ENCODE measurements around the gene MADCAM1.

Gene MADCAM1

DNA sequence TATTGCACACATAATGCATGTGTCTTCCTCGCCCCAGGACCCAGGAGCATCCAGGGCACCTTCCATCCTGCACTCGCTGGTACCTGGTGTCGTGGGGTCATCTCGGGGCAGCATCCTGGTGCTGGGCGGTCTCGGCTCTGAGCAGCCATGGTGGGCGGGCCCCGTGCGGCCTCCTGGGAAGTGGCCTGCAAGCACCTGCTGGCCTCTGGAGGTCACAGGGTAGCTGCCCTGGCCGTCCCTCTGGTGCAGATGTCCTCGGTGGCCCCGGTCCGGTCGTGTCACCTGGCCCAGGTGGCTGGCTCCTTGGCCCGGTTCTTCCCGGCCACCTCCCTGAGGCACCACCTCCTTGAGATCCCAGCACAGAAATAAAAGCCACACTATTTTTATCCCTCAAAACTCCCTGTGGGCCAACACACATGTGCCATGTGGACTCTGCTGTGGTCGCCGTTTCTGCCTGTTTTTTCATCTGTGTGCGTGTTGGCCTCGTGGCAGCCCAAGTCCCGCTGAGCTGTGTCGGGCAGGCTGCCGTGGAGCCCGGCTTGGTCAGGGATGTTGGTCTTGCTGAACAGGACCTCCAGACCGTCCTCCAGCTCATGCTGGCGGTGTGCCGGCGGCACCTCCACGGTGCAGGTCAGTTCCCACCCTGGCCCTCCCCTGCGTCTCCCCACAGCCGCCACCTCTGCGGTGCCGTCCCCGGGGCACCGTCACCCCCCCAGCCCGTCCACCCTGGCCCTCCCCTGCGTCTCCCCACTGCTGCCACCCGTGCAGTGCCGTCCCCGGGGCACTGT lies 42.5 kb downstream of the MADCAM1 start:
- Mint-ChIP-seq H3K9me3 (no peaks in the 10 kb centered on the region), H3K4me3 (no peak overlapping the region), H3K4me1 (peaks cover 18% of the 10 kb centered on the region), H3K27ac (no peak overlapping the region), H3K27me3 (no peaks in the 10 kb centered on the region), H3K36me3 (peaks cover 28% of the 10 kb centered on the region)
- ATAC-seq = no peak

DNA sequence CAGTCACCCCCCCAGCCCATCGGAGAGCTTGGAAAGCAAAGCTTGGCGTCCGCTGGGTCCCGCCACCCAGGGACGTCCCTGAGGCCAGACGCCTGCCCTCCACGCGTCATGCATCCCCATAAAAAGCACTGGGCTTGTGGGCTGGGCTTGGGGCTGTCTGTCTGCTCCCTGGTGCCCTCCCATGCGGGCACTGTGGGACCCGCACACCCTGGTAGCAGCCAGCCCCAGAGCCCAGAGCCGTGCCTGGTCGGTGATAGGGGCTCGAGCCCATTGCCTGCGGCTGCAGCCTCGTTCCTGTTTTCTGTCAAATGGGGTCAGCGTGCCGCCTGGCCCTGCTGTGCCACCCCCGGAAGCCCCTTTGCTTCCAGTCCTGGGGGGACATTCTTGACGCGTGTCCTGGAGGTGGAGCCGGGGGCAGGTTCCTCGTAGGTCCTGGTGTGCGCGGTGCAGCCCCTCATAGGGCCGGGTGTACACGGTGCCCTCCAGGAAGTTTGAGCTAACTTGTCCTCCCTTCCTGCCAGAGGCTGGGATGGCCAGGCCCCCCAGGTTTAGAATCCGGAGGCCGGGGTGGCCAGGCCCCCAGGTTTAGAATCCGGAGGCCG lies 43.2 kb downstream of the MADCAM1 start:
- Mint-ChIP-seq H3K4me3 (no peak overlapping the region), H3K27me3 (peaks cover 3% of the 10 kb centered on the region), H3K36me3 (peaks cover 28% of the 10 kb centered on the region), H3K27ac (no peak overlapping the region), H3K4me1 (peaks cover 18% of the 10 kb centered on the region), H3K9me3 (no peaks in the 10 kb centered on the region)
- no peak for ATAC-seq

DNA sequence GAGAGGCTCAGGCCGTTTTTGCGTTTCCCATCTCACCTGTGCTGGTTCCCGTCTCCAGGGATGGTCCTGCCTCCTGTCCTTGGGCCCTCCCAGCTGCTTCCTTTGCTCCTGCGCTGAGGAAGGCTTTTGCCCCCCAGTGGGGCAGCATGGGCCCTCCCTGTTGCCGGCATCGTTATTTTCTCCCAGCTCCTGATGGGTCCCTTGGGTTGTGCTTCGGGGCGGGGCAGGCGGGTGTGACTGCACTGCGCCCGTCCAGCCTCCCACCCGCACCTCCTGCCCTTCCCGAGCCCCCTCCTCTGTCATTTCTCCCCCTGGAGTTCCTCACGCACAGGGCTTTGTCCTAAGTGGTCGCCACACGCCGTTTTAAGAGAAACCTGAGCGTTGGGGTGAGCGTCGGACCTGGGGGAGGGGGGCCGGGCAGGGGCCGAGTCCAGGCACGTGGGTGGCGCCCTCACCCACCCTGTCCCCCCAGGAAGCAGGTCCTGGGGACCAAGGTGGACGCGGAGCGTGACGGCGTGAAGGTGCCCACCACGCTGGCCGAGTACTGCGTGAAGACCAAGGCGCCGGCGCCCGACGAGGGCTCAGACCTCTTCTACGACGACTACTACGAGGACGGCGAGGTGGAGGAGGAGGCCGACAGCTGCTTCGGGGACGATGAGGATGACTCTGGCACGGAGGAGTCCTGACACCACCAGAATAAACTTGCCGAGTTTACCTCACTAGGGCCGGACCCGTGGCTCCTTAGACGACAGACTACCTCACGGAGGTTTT lies 44.8 kb downstream of the MADCAM1 start:
- ATAC-seq = no peak
- no peaks in the 10 kb centered on the region for H3K9me3 Mint-ChIP-seq
- H3K4me1 Mint-ChIP-seq = peaks cover 12% of the 10 kb centered on the region
- H3K27ac Mint-ChIP-seq = no peak overlapping the region
- H3K27me3 Mint-ChIP-seq = peaks cover 6% of the 10 kb centered on the region
- H3K4me3 Mint-ChIP-seq = no peak overlapping the region
- peaks cover 24% of the 10 kb centered on the region for H3K36me3 Mint-ChIP-seq

DNA sequence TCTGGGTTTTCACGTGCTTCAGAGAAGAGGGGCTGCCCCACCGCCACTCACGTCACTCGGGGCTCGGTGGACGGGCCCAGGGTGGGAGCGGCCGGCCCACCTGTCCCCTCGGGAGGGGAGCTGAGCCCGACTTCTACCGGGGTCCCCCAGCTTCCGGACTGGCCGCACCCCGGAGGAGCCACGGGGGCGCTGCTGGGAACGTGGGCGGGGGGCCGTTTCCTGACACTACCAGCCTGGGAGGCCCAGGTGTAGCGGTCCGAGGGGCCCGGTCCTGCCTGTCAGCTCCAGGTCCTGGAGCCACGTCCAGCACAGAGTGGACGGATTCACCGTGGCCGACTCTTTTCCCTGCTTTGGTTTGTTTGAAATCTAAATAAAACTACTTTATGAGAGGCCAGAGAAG lies 45.4 kb downstream of the MADCAM1 start:
- no peaks in the 10 kb centered on the region for H3K9me3 Mint-ChIP-seq
- H3K27me3 Mint-ChIP-seq = peaks cover 6% of the 10 kb centered on the region
- no peak overlapping the region for H3K27ac Mint-ChIP-seq
- peaks cover 24% of the 10 kb centered on the region for H3K36me3 Mint-ChIP-seq
- peaks cover 12% of the 10 kb centered on the region for H3K4me1 Mint-ChIP-seq
- H3K4me3 Mint-ChIP-seq = no peak overlapping the region
- peak; percentile 22 for ATAC-seq

DNA sequence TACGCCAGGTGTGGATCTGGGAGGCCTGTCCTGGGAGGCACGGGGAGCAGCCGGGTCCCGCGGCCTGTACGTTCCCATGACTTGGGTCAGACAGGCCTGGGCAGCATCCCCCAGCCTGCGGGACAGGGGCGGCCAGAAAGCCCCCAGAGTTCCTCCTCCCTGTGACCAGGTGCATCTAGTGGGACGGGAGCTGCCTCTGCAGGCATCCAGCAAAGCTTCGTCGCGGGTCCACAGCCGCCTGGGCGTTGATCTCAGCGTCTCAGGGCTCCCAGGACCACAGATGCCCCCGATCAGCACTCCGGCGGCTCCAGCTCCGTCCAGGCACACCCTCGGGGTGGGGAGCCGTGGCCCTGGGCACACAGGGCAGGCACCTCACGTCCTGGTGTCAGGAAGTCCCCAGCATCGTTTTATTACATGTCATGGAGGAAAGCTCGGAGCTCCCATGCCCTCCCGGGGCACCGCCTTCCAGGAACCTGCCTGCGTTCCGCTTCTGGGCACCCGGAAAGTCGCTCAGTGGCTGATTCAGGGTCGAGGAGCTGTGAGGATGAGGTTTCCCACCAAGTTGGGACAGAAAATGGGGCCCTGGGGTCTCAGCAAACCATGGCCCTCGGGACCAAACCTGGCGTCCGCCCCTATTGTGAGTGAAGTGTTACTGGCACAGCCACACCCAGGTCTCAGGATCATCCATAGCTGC lies 46.0 kb downstream of the MADCAM1 start:
- no peaks in the 10 kb centered on the region for H3K9me3 Mint-ChIP-seq
- no peak overlapping the region for H3K4me3 Mint-ChIP-seq
- H3K27me3 Mint-ChIP-seq = peaks cover 6% of the 10 kb centered on the region
- no peak for ATAC-seq
- peaks cover 24% of the 10 kb centered on the region for H3K36me3 Mint-ChIP-seq
- no peak overlapping the region for H3K27ac Mint-ChIP-seq
- H3K4me1 Mint-ChIP-seq = peaks cover 12% of the 10 kb centered on the region

DNA sequence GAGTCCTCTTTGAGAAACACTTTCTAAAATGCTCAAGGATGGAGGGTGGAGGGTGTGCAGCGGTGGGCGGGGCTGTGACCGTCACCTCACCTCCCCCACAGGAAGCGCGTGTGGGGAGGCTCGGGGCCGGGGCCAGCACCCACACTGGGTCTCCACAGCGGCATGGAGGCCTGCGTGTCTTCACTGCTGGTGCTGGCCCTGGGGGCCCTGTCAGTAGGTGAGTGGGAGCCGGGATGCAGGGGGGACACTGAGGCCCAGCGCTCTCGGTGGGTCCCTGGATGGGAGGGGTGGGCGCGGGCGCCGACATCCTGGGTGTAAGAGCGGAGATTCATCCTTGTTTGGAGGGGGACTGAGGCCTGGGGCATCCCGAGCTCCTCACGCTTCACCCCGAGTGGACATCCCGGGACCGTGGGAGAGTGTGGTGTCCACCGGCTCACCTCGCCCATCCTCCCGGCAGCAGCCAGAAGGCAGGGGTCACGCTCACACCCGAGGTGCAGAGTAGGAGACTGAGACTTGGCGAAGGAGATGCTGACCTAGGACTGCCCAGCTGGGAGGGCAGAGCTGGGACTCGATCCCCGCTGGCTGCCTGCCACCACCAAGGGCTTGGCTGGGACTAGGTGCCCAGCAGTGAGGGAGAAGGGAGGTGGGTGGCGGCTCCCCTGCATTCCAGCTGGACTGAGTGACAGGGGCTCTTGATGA lies 47.8 kb downstream of the MADCAM1 start, which contains the start of gene GZMM:
Gene GZMM (plus strand): TSS at position 144 of the 699 bp plus-strand sequence. CDS start 19 bp downstream, at position 163.
- Mint-ChIP-seq H3K36me3 (peaks cover 12% of the 10 kb centered on the region), H3K27ac (no peak within 1 kb of the TSS), H3K27me3 (peaks cover 17% of the 10 kb centered on the region), H3K9me3 (no peaks in the 10 kb centered on the region), H3K4me3 (no peak within 1 kb of the TSS), H3K4me1 (peaks cover 12% of the 10 kb centered on the region)
- ATAC-seq = peak; percentile 4

DNA sequence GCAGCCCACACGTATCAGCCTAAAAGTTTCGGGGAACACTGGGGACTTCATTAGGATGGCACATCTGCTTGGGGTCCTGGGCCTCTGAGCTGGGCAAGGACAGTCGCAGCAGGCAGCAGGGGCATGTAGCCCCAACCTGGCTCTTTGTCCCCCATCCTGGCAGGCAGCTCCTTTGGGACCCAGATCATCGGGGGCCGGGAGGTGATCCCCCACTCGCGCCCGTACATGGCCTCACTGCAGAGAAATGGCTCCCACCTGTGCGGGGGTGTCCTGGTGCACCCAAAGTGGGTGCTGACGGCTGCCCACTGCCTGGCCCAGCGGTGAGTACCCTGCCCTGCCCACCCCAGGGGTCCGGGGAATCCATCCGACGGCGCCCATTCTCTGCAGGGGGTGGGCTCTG lies 50.8 kb downstream of the MADCAM1 start:
- Mint-ChIP-seq H3K27ac (no peak overlapping the region), H3K9me3 (no peaks in the 10 kb centered on the region), H3K4me1 (peaks cover 12% of the 10 kb centered on the region), H3K36me3 (peaks cover 5% of the 10 kb centered on the region), H3K4me3 (no peak overlapping the region), H3K27me3 (peaks cover 27% of the 10 kb centered on the region)
- no peak for ATAC-seq

DNA sequence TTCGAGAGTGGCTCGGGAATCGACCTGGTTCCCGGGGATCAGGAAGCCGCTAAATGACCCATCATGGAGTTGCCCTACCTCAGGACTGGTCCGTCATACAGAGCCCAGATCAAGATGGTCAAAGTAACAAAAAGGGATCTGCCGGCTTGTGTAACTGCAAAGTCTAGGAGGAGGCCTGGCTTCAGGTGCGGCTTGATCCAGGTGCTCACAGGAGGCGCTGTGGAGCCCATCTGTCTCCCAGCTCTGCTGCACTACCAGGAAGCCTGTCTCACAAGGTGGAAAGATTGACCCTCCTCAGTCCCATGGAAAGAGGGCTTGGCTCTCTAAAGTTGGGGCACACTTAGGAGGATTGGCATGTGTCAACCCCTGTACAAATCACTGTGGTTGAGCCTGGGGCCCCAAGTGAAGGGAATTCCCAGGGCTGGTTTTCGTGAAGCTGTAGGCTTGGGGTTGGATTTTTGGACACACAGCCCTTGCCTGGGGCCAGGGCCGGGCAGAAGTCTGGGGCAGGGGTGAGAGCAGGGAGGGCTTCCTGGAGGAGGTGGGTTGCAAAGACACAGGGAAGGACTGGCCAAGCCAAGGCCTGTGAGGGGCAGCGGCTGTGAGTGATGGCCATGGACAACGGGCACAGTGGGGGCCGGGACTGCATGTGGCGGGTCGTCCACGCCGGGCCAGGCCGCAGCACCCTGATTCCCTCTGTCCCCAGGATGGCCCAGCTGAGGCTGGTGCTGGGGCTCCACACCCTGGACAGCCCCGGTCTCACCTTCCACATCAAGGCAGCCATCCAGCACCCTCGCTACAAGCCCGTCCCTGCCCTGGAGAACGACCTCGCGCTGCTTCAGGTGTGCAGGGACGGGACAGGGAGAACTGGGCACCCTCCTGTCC lies 51.8 kb downstream of the MADCAM1 start:
- Mint-ChIP-seq H3K36me3 (peaks cover 4% of the 10 kb centered on the region), H3K27ac (no peak overlapping the region), H3K9me3 (no peaks in the 10 kb centered on the region), H3K27me3 (peaks cover 37% of the 10 kb centered on the region), H3K4me1 (peaks cover 12% of the 10 kb centered on the region), H3K4me3 (no peak overlapping the region)
- ATAC-seq = peak; percentile 31

DNA sequence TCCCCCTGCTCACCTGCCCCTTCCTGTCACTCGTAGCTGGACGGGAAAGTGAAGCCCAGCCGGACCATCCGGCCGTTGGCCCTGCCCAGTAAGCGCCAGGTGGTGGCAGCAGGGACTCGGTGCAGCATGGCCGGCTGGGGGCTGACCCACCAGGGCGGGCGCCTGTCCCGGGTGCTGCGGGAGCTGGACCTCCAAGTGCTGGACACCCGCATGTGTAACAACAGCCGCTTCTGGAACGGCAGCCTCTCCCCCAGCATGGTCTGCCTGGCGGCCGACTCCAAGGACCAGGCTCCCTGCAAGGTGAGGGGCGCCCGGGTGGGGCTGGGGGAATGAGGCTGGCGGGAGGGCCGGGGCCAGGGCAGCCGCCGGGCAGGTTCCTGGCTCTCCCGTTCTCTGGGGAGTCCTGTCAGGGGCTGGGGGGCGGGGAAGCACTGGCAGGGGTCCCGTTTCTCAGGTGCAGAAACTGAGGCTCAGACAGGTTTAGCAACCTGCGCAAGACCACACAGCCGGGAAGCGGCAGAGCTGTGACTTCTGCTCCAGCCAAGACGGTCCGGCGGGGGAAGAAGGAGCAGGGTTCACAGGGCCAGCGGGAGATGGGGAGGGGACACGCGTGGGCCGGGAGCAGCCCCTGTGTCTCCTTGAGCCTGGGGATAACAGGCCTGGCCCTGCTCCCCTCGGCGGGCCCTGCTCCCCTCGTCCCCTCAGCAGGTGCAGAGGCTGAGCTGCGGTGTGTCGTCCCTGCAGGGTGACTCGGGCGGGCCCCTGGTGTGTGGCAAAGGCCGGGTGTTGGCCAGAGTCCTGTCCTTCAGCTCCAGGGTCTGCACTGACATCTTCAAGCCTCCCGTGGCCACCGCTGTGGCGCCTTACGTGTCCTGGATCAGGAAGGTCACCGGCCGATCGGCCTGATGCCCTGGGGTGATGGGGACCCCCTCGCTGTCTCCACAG lies 52.9 kb downstream of the MADCAM1 start:
- peaks cover 2% of the 10 kb centered on the region for H3K4me1 Mint-ChIP-seq
- peak; percentile 17 for ATAC-seq
- H3K27ac Mint-ChIP-seq = no peak overlapping the region
- no peaks in the 10 kb centered on the region for H3K9me3 Mint-ChIP-seq
- H3K27me3 Mint-ChIP-seq = peaks cover 41% of the 10 kb centered on the region
- no peaks in the 10 kb centered on the region for H3K36me3 Mint-ChIP-seq
- H3K4me3 Mint-ChIP-seq = no peak overlapping the region

DNA sequence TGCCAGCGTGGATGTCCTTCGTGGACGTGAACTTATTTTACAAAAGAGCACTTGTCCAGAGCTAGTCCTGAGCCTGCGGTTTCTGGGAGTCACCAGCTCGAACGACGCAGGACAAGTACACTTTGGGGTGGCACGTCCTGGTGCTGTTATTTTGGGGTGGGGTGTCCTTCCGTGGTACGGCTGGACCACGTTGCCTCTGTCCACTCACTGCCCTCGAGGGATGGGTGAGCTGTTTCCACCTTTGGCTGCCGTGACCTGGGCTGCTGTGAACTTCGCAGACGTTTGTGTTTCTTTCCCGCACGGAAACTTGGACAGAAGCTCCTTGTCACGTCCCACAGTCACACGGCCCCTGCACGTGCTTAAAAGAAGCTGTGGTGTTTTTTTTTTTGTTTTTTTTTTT lies 58.5 kb downstream of the MADCAM1 start:
- Mint-ChIP-seq H3K27me3 (peaks cover 42% of the 10 kb centered on the region), H3K36me3 (no peaks in the 10 kb centered on the region), H3K27ac (no peak overlapping the region), H3K9me3 (no peaks in the 10 kb centered on the region), H3K4me1 (no peaks in the 10 kb centered on the region), H3K4me3 (no peak overlapping the region)
- ATAC-seq = no peak
